Urinary bladder (tissue), 4 donors: ENCODE data around the gene CERCAM. TPM values are rescaled to one million over a fixed set of nuclear protein-coding genes. Genes with fewer than 3 reads are reported as not detected.

Experiments used
- DNase-seq: peaks from one replicate; pipeline ENCODE4 v3.0.0-alpha.2; 2015; ENCODE audit errors: extremely low spot score
- H3K27ac ChIP-seq: one replicate; pipeline ENCODE4 v1.5.1; 2013; ENCODE audit warnings: low read depth, mild to moderate bottlenecking, moderate library complexity
- H3K36me3 ChIP-seq: one replicate; pipeline ENCODE4 v1.6.1; 2013; ENCODE audit warnings: mild to moderate bottlenecking, moderate library complexity; ENCODE audit not compliant: insufficient read depth
- H3K4me1 ChIP-seq: one replicate; pipeline ENCODE4 v1.6.1; 2013; ENCODE audit warnings: mild to moderate bottlenecking, moderate library complexity; ENCODE audit not compliant: insufficient read depth
- H3K4me3 ChIP-seq: one replicate; pipeline ENCODE4 v1.5.1; 2013; ENCODE audit warnings: low read depth, low read length
- WGBS: extraction: QIAGEN DNeasy Blood & Tissue Kit; methylation state at CpG from one replicate; pipeline ENCODE4 v1.1.7; 2013; 5-methylcytosine and 5-hydroxymethylcytosine counted together
- polyA plus RNA-seq: library from polyadenylated mRNA; stranded (reverse); fragments of 200-250 nt; gene quantifications from one replicate; pipeline ENCODE4 v1.2.3, GENCODE V29; 2013
- total RNA-seq: library from RNA; depleted of rRNA; stranded (reverse); fragments of >200 nt; gene quantifications from one replicate; pipeline ENCODE4 v1.2.3, GENCODE V29; 2014
- donor health status: healthy with polysubstance abuse.
- donor health status: healthy.

The CERCAM gene
- total RNA-seq = 50.3 TPM
- 41.6 TPM for polyA plus RNA-seq

- H3K4me3 ChIP-seq = peak within 1 kb of the TSS; percentile 93
- DNase-seq = no peak
- under 1% methylated on average over 59 of the region's 59 CpGs for WGBS
- H3K27ac ChIP-seq = peak within 1 kb of the TSS; percentile 51
- H3K4me1 ChIP-seq = no peaks in the 10 kb centered on the region
- H3K36me3 ChIP-seq = no peaks in the 10 kb centered on the region
Observed at GRCh38 chr9:128420651-128421481, at the start of gene CERCAM. Gene CERCAM (plus strand): TSS chr9:128420857. CDS start chr9:128420878, 21 bp downstream.

GRCh38 chr9:128371630-128372117 is 49.0 kb upstream of the CERCAM start:
- Histone ChIP-seq H3K27ac (peak overlapping the region; percentile 80), H3K4me1 (no peaks in the 10 kb centered on the region), H3K36me3 (no peaks in the 10 kb centered on the region), H3K4me3 (peak overlapping the region; percentile 82)
- no peak for DNase-seq
- 1% methylated on average over 10 of the region's 10 CpGs for WGBS

GRCh38 chr9:128372188-128372641 is 48.4 kb upstream of the CERCAM start:
- H3K27ac ChIP-seq = no peak overlapping the region
- H3K36me3 ChIP-seq = no peaks in the 10 kb centered on the region
- DNase-seq = no peak
- no peaks in the 10 kb centered on the region for H3K4me1 ChIP-seq
- H3K4me3 ChIP-seq = peak overlapping the region; percentile 82
- WGBS = 33% methylated on average over 4 of the region's 4 CpGs

- Histone ChIP-seq H3K4me1 (no peaks in the 10 kb centered on the region), H3K36me3 (no peaks in the 10 kb centered on the region), H3K4me3 (no peak overlapping the region), H3K27ac (no peak overlapping the region)
- WGBS = 83% methylated on average over 1 of the region's 1 CpG
- no peak for DNase-seq
Observed at GRCh38 chr9:128372784-128373183, 47.9 kb upstream of the CERCAM start.

- Histone ChIP-seq H3K36me3 (no peaks in the 10 kb centered on the region), H3K4me3 (no peak overlapping the region), H3K4me1 (no peaks in the 10 kb centered on the region), H3K27ac (no peak overlapping the region)
- DNase-seq = no peak
- WGBS = 89% methylated on average over 9 of the region's 9 CpGs
Observed at GRCh38 chr9:128374221-128374675, 46.4 kb upstream of the CERCAM start.

- 67% methylated on average over 5 of the region's 5 CpGs for WGBS
- no peak for DNase-seq
- Histone ChIP-seq H3K36me3 (no peaks in the 10 kb centered on the region), H3K4me1 (no peaks in the 10 kb centered on the region), H3K4me3 (no peak overlapping the region), H3K27ac (no peak overlapping the region)
Observed at GRCh38 chr9:128375865-128376264, 44.8 kb upstream of the CERCAM start.

GRCh38 chr9:128382261-128382660 is 38.4 kb upstream of the CERCAM start:
- H3K4me3 ChIP-seq = no peak overlapping the region

GRCh38 chr9:128383007-128383753 is 37.5 kb upstream of the CERCAM start:
- no peaks in the 10 kb centered on the region for H3K36me3 ChIP-seq
- no peak overlapping the region for H3K27ac ChIP-seq
- H3K4me1 ChIP-seq = no peaks in the 10 kb centered on the region
- no peak overlapping the region for H3K4me3 ChIP-seq
- WGBS = 73% methylated on average over 9 of the region's 9 CpGs
- DNase-seq = no peak

More at GRCh38 chr9:128382261-128382660, 38.4 kb upstream of the CERCAM start:
- DNase-seq = no peak
- Histone ChIP-seq H3K36me3 (no peaks in the 10 kb centered on the region), H3K4me1 (no peaks in the 10 kb centered on the region), H3K27ac (no peak overlapping the region)
- 58% methylated on average over 6 of the region's 6 CpGs for WGBS

GRCh38 chr9:128383791-128384190 is 36.9 kb upstream of the CERCAM start:
- H3K36me3 ChIP-seq = peaks cover 1% of the 10 kb centered on the region
- DNase-seq = no peak
- WGBS = 87% methylated on average over 8 of the region's 8 CpGs
- no peak overlapping the region for H3K4me3 ChIP-seq
- H3K27ac ChIP-seq = no peak overlapping the region
- H3K4me1 ChIP-seq = no peaks in the 10 kb centered on the region

- Histone ChIP-seq H3K36me3 (peaks cover 1% of the 10 kb centered on the region), H3K4me3 (no peak overlapping the region), H3K27ac (no peak overlapping the region), H3K4me1 (no peaks in the 10 kb centered on the region)
- DNase-seq = no peak
- WGBS = 88% methylated on average over 7 of the region's 7 CpGs
Observed at GRCh38 chr9:128384801-128385495, 35.7 kb upstream of the CERCAM start.

GRCh38 chr9:128385496-128386460 is 34.9 kb upstream of the CERCAM start:
- H3K4me1 ChIP-seq = no peaks in the 10 kb centered on the region
- DNase-seq = no peak
- H3K4me3 ChIP-seq = no peak overlapping the region
- 79% methylated on average over 18 of the region's 18 CpGs for WGBS
- no peak overlapping the region for H3K27ac ChIP-seq
- peaks cover 1% of the 10 kb centered on the region for H3K36me3 ChIP-seq

- Histone ChIP-seq H3K4me1 (no peaks in the 10 kb centered on the region), H3K36me3 (peaks cover 1% of the 10 kb centered on the region), H3K27ac (no peak overlapping the region), H3K4me3 (no peak overlapping the region)
- 89% methylated on average over 10 of the region's 10 CpGs for WGBS
- no peak for DNase-seq
Observed at GRCh38 chr9:128388150-128388549, 32.5 kb upstream of the CERCAM start.
